ENCODE measurements around the gene IQSEC1.
A peak's percentile ranks its signal among the peaks of the same experiment; 100 is the strongest.

Gene IQSEC1

DNA sequence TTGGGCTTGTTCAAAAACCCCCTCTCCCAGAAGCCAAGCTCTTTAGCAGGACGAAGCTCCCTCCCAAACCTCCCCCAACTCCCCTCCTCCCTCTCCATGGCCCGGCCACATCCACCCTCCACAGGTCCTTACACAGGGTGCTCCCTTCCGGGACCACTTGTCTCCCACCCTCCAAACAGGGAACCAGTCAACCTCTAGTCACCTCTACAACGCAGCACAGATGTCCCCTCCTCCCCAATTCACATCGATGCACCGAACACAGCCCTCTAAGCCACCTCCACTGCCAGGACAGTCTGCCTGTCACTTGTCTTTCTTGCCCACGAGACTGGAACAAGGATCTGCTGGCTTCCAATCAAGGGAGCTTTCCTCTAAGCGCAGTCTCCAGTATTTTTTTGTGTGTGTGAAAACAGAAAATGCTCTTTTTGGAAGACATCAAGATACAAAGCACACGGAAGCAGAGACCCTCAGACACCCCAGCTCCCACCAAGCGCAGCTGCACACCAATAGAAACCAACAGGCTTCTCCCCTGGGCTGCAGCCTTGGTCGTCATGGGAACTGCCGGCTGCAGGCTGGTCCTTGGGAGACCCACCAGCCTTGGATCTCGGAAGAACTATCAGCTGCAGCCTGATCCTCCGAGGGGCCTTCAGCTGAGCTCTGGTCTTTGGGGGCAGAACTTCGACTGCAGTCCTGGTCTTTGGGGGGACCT lies 26.5 kb downstream of the IQSEC1 start:
- DNase-seq (ENCODE audit: low spot score): peak; percentile 60
- TF ChIP-seq, protein P1, sequence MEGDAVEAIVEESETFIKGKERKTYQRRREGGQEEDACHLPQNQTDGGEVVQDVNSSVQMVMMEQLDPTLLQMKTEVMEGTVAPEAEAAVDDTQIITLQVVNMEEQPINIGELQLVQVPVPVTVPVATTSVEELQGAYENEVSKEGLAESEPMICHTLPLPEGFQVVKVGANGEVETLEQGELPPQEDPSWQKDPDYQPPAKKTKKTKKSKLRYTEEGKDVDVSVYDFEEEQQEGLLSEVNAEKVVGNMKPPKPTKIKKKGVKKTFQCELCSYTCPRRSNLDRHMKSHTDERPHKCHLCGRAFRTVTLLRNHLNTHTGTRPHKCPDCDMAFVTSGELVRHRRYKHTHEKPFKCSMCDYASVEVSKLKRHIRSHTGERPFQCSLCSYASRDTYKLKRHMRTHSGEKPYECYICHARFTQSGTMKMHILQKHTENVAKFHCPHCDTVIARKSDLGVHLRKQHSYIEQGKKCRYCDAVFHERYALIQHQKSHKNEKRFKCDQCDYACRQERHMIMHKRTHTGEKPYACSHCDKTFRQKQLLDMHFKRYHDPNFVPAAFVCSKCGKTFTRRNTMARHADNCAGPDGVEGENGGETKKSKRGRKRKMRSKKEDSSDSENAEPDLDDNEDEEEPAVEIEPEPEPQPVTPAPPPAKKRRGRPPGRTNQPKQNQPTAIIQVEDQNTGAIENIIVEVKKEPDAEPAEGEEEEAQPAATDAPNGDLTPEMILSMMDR (IDR thresholded peaks at IDR 0.05; ENCODE audit: borderline replicate concordance, control extremely low read depth, extremely low read depth, insufficient read depth, missing control alignments): no peak
- in situ Hi-C loops (cut with MboI; ENCODE audit: low sequenced_read_pairs, unreplicated experiment): no loop called here

DNA sequence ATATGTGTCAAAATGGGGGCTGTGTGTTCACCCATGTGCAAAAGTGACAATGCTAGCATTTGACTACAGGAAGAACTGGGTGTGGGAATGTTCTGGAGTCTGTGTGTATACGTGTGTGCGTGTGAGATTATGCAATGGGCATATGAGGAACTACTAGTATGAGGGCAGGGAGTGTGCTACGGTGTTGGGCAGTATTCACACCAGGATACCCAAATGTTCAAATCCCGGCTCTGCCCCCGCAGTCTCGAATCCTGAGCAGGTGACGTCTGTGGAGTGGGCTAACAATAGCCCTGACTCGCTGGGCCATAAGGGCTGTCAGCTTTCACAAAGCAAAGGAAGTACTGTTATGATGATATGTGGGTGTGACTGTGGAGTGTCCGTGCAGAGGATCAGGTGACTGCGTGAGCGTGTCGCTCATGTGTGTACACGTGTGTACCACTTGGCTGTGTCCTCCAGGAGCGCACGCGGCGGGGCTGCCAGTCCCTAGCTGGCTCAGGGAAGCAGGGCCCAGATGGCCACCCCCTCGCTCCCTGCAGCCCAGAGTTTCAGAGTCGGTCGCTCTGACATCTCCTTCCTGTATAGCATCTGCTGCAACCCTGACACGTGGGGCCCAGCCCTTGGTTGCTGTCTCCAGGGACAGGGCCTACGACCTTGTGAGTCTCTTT lies 27.2 kb downstream of the IQSEC1 start:
- in situ Hi-C loops (cut with MboI; ENCODE audit: low sequenced_read_pairs, unreplicated experiment): no loop called here

DNA sequence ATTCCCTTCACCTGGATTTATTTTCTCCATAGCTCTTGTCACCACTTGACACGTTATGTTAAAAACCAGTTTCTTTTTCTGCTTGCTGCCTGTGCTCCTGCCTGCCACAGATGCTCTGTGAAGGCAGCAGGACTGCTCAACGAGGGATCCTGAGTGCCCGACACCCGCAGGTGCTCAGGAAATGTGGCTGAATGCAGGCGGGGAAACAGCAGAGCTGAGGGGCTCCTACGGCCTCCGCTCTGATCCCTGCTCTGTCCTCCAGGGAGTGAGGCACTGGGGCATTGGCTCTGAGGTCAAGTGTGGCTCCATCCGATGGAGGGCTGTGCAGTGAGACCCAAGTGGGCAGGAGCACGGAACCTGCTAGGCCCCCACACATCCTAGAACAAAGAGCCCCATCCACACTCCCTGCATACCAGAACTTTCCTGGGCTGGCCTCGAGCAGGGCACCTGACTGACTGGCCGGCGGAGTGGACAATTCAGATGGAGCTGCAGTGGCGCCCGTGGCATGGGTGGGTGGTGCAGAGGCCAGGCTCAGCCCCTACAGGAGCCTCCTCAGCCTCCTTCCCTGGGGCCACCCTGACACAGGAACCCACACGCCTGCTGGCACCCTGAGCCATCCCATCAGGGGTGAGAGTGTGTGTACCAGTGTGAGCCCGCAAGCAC lies 27.9 kb downstream of the IQSEC1 start:
- in situ Hi-C loops (cut with MboI; ENCODE audit: low sequenced_read_pairs, unreplicated experiment): no loop called here
- TF ChIP-seq, protein P1 (IDR thresholded peaks at IDR 0.05; ENCODE audit: borderline replicate concordance, control extremely low read depth, extremely low read depth, insufficient read depth, missing control alignments): no peak
- no peak for DNase-seq (ENCODE audit: low spot score)

More for the DNA sequence above, 27.2 kb downstream of the IQSEC1 start:
- peak; percentile 87 for DNase-seq (ENCODE audit: low spot score)
- TF ChIP-seq, protein P1 (IDR thresholded peaks at IDR 0.05; ENCODE audit: borderline replicate concordance, control extremely low read depth, extremely low read depth, insufficient read depth, missing control alignments): no peak

DNA sequence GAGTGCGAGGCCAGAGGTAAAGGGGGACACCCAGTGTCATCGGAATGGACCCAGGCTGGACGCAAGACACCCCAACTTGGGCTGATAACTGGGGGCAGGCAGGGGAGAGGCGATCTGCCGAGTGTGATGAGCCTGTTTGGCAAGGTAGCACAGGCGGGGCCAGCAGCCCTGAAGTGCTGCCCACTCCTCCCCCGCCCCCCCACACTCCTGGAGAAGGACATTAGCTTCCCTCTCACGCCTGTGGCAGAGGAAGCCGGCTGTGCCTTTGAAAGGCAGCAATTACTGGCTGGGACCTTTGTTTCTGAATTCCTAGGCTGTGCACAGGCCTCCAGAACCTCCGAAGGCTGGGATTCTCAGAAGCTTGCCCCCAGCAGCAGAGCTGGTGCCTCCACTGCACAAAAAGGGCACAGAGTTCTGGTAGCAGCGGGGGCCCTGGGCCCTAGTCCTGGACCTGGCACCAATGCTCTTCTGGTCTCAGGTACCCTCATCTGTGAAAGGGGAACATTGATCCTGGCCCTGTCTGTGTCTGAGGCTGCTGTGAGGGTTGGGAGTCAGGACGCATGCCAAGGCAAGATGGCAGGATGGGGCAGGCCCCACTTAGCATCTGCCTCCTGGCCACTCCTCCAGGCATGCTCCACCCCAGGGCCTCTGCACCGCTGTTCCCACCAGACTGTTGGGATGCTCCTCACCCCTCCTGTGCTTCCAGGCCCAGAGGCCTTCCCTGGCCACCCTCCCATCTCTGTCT lies 28.6 kb downstream of the IQSEC1 start:
- TF ChIP-seq, protein P1 (IDR thresholded peaks at IDR 0.05; ENCODE audit: borderline replicate concordance, control extremely low read depth, extremely low read depth, insufficient read depth, missing control alignments): no peak
- in situ Hi-C loops (cut with MboI; ENCODE audit: low sequenced_read_pairs, unreplicated experiment): no loop called here
- no peak for DNase-seq (ENCODE audit: low spot score)

DNA sequence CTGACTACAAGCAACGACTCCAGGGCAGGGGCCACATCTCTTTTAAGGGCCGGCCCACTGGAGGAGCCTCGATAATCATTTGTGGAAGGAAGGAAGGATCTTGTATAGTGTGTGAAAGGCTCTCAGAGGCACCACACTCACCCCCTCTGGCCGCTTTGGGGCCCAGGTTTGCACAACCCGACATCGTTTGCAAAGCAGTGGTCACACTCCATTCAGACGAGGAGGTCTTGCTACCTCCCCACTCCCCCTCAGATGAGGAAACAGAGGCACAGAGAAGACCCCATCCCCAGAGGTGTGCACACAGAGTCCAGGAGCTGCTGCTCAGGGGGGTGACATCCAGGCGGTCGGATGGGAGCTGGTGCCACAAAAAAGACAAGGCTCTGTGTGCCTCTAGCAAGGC lies 29.6 kb downstream of the IQSEC1 start:
- in situ Hi-C loops (cut with MboI; ENCODE audit: low sequenced_read_pairs, unreplicated experiment): no loop called here
- DNase-seq (ENCODE audit: low spot score): no peak

More for the DNA sequence above, 29.6 kb downstream of the IQSEC1 start:
- TF ChIP-seq, protein P1 (IDR thresholded peaks at IDR 0.05; ENCODE audit: borderline replicate concordance, control extremely low read depth, extremely low read depth, insufficient read depth, missing control alignments): no peak

Data from GM13976 (cell line).